Bronchial epithelial cell (primary cell): ENCODE measurements around the gene DMAC1. TPM values are rescaled to one million over a fixed set of nuclear protein-coding genes. Genes with fewer than 3 reads are reported as not detected.

Source experiments
- DNase-seq: peaks from one replicate; pipeline ENCODE4 v3.0.0-alpha.2; 2010; ENCODE audit warnings: low read depth
- FAIRE-seq: peaks from 2 replicates; lab custom pipeline; 2011; peaks lifted over from hg19 to GRCh38; lab: Jason Lieb, UNC
- H3K27me3 ChIP-seq: 2 replicates; pipeline ENCODE4 v1.5.1; 2011; ENCODE audit warnings: low read length; ENCODE audit not compliant: control insufficient read depth, insufficient read depth
- H3K36me3 ChIP-seq: 2 replicates; pipeline ENCODE4 v1.5.1; 2011; ENCODE audit warnings: low read length; ENCODE audit not compliant: control insufficient read depth, insufficient read depth
- H3K4me3 ChIP-seq: 2 replicates; pipeline ENCODE4 v1.5.1; 2011; ENCODE audit warnings: mild to moderate bottlenecking, low read depth, low read length, control low read depth
- CTCF ChIP-seq: IDR thresholded peaks from 2 replicates; pipeline ENCODE4 v1.5.1; 2011; ENCODE audit warnings: mild to moderate bottlenecking, moderate library complexity, low read length, control low read depth, inconsistent platforms; ENCODE audit not compliant: insufficient read depth, severe bottlenecking
- total RNA-seq: library from RNA; depleted of rRNA; stranded (reverse); fragments of >200 nt; gene quantifications from 2 replicates; pipeline ENCODE4 v1.2.1, GENCODE V29; 2014

The DMAC1 gene
- total RNA-seq, 1 donor from 2014 or later = 10.8 TPM

- DNase-seq (no peak), FAIRE-seq (no peak)
- H3K27me3 ChIP-seq = no peaks in the 10 kb centered on the region
- no peaks in the 10 kb centered on the region for H3K36me3 ChIP-seq
- H3K4me3 ChIP-seq = no peak overlapping the region
- TF ChIP-seq CTCF = no peak
Observed at GRCh38 chr9:7834531-7834930, 35.0 kb upstream of the DMAC1 start.

- DNase-seq (peak; percentile 15), FAIRE-seq (no peak)
- Histone ChIP-seq H3K27me3 (no peaks in the 10 kb centered on the region), H3K36me3 (no peaks in the 10 kb centered on the region), H3K4me3 (no peak overlapping the region)
- no peak for TF ChIP-seq CTCF
Observed at GRCh38 chr9:7828334-7828733, 28.8 kb upstream of the DMAC1 start.

GRCh38 chr9:7827792-7828191 is 28.2 kb upstream of the DMAC1 start:
- H3K27me3 ChIP-seq = no peaks in the 10 kb centered on the region
- no peak for TF ChIP-seq CTCF
- no peak overlapping the region for H3K4me3 ChIP-seq
- no peak for FAIRE-seq
- no peak for DNase-seq
- H3K36me3 ChIP-seq = no peaks in the 10 kb centered on the region

GRCh38 chr9:7827056-7827455 is 27.5 kb upstream of the DMAC1 start:
- no peaks in the 10 kb centered on the region for H3K27me3 ChIP-seq
- DNase-seq (no peak), FAIRE-seq (no peak)
- no peaks in the 10 kb centered on the region for H3K36me3 ChIP-seq
- no peak overlapping the region for H3K4me3 ChIP-seq
- TF ChIP-seq CTCF = no peak

GRCh38 chr9:7823651-7824050 is 24.1 kb upstream of the DMAC1 start:
- Histone ChIP-seq H3K27me3 (no peaks in the 10 kb centered on the region), H3K36me3 (no peaks in the 10 kb centered on the region), H3K4me3 (no peak overlapping the region)
- FAIRE-seq (no peak), DNase-seq (no peak)
- no peak for TF ChIP-seq CTCF

GRCh38 chr9:7819984-7820383 is 20.4 kb upstream of the DMAC1 start:
- Histone ChIP-seq H3K27me3 (no peaks in the 10 kb centered on the region), H3K36me3 (no peaks in the 10 kb centered on the region), H3K4me3 (no peak overlapping the region)
- no peak for DNase-seq
- no peak for TF ChIP-seq CTCF
- FAIRE-seq = no peak
